A673 (cell line): Measurements from ENCODE around the gene SKAP1.

Experiments
- CTCF ChIP-seq: fragments of 300-800, 200-600 bp; sonication (generic); conservative IDR thresholded peaks from 2 replicates; pipeline ENCODE4 v1.5.1; 2017; ENCODE audit warnings: low read depth, mild to moderate bottlenecking, antibody characterized with exemption, low read length, moderate library complexity, mixed read lengths
- EZH2 ChIP-seq: fragments of 200-600 bp; sonication (generic); IDR thresholded peaks from 2 replicates; pipeline ENCODE4 v1.6.1; 2017; ENCODE audit warnings: borderline replicate concordance, low read depth, mild to moderate bottlenecking, mixed read lengths, antibody characterized with exemption, low read length; ENCODE audit not compliant: poor library complexity, severe bottlenecking

GRCh38 chr17:48352630-48353029 lies 77.4 kb downstream of the SKAP1 start:
- TF ChIP-seq CTCF, result no peak
- no peak for TF ChIP-seq EZH2
